ENCODE results near the gene PLEKHD1.

DNA sequence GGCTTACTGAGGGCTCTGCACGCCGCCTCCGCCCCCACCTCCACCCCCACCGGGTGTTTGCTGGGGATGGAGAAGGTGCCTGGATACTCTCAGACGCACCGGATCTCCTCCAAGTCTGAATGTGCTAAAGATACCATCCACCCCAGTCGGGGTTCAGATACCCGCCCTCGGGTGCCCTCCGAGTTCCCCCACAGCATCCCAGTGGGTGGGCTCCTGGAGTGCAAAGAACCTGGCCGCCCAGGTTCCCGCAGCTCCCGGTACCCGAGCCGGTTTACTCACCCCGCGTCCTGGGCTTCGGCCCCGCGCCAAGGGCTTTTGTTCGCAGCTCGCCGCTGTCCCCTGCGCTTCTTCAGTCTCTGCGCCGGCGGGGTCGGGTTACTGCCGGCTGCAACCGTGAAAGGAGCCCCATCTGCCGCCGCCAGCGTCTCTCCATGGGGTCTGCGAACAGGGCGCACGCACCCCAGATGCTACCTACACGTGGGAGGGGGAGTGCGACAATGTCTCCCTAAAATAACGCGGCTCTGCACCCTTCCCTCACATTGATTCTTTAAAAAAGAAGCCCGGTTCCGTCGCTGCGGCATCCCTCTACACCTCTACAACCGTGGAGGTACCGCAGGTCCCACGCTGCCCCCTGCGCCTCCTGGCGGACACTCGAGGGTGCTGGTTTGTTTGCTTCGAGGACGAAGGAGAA is 89.9 kb downstream of the PLEKHD1 start, which contains the start of gene CCDC177:
- TF ChIP-seq, protein P1, sequence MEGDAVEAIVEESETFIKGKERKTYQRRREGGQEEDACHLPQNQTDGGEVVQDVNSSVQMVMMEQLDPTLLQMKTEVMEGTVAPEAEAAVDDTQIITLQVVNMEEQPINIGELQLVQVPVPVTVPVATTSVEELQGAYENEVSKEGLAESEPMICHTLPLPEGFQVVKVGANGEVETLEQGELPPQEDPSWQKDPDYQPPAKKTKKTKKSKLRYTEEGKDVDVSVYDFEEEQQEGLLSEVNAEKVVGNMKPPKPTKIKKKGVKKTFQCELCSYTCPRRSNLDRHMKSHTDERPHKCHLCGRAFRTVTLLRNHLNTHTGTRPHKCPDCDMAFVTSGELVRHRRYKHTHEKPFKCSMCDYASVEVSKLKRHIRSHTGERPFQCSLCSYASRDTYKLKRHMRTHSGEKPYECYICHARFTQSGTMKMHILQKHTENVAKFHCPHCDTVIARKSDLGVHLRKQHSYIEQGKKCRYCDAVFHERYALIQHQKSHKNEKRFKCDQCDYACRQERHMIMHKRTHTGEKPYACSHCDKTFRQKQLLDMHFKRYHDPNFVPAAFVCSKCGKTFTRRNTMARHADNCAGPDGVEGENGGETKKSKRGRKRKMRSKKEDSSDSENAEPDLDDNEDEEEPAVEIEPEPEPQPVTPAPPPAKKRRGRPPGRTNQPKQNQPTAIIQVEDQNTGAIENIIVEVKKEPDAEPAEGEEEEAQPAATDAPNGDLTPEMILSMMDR (IDR thresholded peaks at IDR 0.05), result peak; percentile 35 to 81 (median 62)
- no peak for TF ChIP-seq POLR2A (IDR thresholded peaks at IDR 0.05)

Data from Peyer's patch (tissue), 4 donors.